ENCODE results near the gene DNHD1.

The DNHD1 gene

GRCh38 chr11:6531267-6531752 is 34.2 kb downstream of the DNHD1 start:
- peak; percentile 21 to 47 for DNase-seq

GRCh38 chr11:6538456-6538855 is 41.4 kb downstream of the DNHD1 start:
- no peak for DNase-seq

GRCh38 chr11:6538945-6539344 is 41.9 kb downstream of the DNHD1 start:
- no peak for DNase-seq

- no peak for DNase-seq
Measured at GRCh38 chr11:6539748-6540268, 42.7 kb downstream of the DNHD1 start.

GRCh38 chr11:6541356-6541755 is 44.3 kb downstream of the DNHD1 start:
- DNase-seq: no peak

- DNase-seq: no peak
Measured at GRCh38 chr11:6542727-6543126, 45.6 kb downstream of the DNHD1 start.

- DNase-seq: no peak
Measured at GRCh38 chr11:6544921-6545850, 48.1 kb downstream of the DNHD1 start.

- DNase-seq: peak in 1 of 2 experiments; percentile 69
Measured at GRCh38 chr11:6545917-6546605, 49.0 kb downstream of the DNHD1 start.

GRCh38 chr11:6546735-6547134 is 49.7 kb downstream of the DNHD1 start:
- DNase-seq: no peak

GRCh38 chr11:6547177-6547576 is 50.1 kb downstream of the DNHD1 start:
- no peak for DNase-seq

- DNase-seq: no peak
Measured at GRCh38 chr11:6548121-6548520, 51.0 kb downstream of the DNHD1 start.

GRCh38 chr11:6548641-6549040 is 51.6 kb downstream of the DNHD1 start:
- no peak for DNase-seq

- no peak for DNase-seq
Measured at GRCh38 chr11:6553634-6554033, 56.6 kb downstream of the DNHD1 start.

- no peak for DNase-seq
Measured at GRCh38 chr11:6554828-6555706, 58.0 kb downstream of the DNHD1 start.

- no peak for DNase-seq
Measured at GRCh38 chr11:6556139-6556949, 59.3 kb downstream of the DNHD1 start.

GRCh38 chr11:6557063-6557462 is 60.0 kb downstream of the DNHD1 start:
- no peak for DNase-seq

GRCh38 chr11:6557761-6558674 is 60.9 kb downstream of the DNHD1 start:
- peak in 1 of 2 experiments; percentile 73 for DNase-seq

GRCh38 chr11:6559369-6559768 is 62.3 kb downstream of the DNHD1 start:
- DNase-seq: no peak

- no peak for DNase-seq
Measured at GRCh38 chr11:6561288-6561687, 64.2 kb downstream of the DNHD1 start.

GRCh38 chr11:6563121-6563619 is 66.1 kb downstream of the DNHD1 start:
- no peak for DNase-seq

Data from NCI-H446 (cell line).